GM18909 (cell line): ENCODE measurements around the gene ZNF107.
"Not testable (repeated sequence)": the region's sequence is repeated elsewhere in the genome, so short reads cannot be mapped to it uniquely, and the experiment has no call there.

Experiments used
- ATAC-seq: cut with Tn5 transposase; IDR thresholded peaks from one replicate; pipeline ENCODE4 v1.9.1; 2021; ENCODE audit warnings: mild to moderate bottlenecking; ENCODE audit not compliant: unreplicated experiment, poor library complexity

The ZNF107 gene

GRCh38 chr7:64729089-64729848 lies 63.3 kb downstream of the ZNF107 start:
- no peak for ATAC-seq

DNA sequence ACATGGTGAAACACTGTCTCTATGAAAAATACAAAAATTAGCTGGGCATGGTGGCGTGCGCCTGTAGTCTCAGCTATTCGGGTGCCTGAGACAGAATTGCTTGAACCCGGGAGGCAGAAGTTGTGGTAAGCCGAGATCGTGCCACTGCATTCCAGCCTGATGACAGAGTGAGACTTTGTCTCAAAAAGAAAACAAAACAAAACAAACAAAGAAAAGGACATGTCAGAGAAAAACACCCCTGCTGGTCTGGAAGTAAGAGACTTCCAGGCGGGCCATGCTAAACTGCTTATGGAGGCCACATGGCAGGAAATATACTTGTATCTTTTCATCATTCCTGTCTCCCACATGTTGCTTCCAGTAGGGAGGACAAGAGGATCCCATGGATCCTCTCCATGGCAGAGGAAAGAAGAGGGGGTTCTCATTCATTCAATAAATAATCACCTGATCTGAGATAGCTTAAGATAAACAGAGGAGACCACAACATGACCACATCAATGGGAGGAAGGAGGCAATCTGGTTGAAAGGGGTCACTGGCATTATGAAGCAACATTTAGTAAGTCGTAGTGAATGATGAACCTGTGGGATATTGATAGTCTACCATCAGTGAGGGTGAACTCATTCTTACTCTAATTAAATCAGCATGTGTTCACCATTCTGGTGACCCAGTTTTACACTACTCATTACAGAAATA lies 67.8 kb downstream of the ZNF107 start:
- no peak for ATAC-seq

GRCh38 chr7:64736575-64736974 lies 70.6 kb downstream of the ZNF107 start:
- ATAC-seq = no peak

DNA sequence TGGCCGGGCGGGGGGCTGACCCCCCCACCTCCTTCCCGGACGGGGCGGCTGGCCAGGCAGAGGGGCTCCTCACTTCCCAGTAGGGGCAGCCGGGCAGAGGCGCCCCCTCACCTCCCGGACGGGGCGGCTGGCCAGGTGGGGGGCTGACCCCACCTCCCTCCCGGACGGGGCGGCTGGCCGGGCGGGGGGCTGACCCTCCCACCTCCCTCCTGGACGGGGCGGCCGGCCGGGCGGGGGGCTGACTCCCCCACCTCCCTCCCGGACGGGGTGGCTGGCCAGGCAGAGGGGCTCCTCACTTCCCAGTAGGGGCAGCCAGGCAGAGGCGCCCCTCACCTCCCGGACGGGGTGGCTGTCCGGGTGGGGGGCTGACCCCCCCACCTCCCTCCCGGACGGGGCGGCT lies 72.5 kb downstream of the ZNF107 start:
- not testable (repeated sequence) for ATAC-seq

GRCh38 chr7:64738953-64739352 lies 73.0 kb downstream of the ZNF107 start:
- ATAC-seq = not testable (repeated sequence)

DNA sequence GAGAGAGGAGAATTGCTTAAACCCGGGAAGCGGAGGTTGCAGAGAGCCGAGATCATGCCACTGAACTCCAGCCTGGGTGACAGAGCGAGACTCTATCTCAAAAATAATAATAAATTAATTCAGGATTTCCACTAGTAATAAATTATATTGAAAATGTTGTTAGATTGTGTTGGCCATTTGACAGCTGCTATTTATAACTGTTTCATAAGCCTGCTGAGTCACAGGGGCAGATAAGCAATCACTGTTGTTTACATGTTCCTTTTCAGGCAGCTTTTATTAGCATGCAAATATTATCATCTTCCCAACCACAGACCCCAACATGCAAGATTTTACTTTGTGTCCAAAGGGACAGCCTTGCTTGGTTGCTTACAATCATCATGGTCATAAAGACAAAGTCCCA lies 78.7 kb downstream of the ZNF107 start:
- no peak for ATAC-seq

DNA sequence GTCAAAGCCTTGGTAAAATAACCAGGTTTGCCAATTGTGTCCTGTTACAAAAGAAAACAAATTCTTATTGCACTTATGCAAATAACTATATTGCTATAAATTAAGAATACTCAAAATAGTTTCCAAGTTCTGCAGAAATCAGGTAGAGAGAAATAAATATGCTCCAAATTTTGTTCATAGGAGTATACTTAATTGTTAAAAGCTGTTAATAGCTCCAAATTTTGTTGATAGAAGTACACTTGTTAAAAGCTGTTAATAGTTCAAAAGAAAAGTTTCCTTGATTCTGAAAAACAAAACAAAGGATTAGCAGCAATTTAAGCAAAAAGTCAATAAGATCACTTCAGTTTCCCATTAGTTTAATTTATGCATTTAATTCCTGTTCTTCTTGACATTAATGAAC lies 81.9 kb downstream of the ZNF107 start:
- no peak for ATAC-seq

DNA sequence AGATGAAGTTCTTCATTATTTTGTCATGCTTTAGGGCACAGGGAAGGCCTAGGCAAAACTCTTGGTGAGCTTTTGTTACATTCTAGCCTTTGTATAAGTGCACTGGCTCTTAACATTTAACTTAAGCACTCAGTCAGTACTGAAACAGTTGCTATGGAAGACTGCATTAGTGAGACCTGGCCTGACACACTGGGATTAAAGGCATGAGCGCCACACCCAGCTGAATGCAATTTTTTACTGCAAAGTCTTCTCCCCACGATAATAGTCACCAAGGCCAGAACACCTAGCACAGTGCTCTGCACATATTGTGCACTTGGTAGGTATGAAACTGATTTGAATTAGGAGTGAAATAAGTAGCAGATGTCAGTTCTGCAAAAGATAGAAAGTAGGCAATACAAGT lies 87.1 kb downstream of the ZNF107 start:
- ATAC-seq = no peak

- no peak for ATAC-seq
These were observed 89.9 kb downstream of the ZNF107 start for GRCh38 chr7:64755865-64756264.

DNA sequence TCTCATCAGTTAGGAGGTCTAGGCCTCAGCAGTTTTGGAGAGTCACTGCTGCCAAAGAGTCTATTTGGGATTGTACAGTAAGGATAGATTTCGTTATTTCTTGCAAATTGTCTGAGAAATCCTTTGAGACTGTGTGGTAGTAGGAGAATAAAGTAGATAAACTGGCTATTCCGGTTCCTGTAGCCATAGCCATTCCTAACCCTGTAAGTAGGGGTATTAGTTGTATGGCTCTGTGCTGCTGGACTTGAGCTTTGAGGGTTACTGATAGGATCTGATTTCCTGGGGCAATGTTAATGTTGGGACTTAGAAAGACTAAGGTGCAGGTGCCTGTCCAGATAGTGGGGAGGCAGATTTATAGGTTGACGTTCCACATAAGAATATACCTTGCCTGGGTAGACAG lies 92.2 kb downstream of the ZNF107 start:
- ATAC-seq = no peak
